IPS-NIHi11 (cell line): ENCODE results near the gene MUC4.
"Not testable (repeated sequence)": the region's sequence is repeated elsewhere in the genome, so short reads cannot be mapped to it uniquely, and the experiment has no call there.

ENCODE experiments used
- DNase-seq: peaks from one replicate; pipeline ENCODE4 v3.0.0; 2012; ENCODE audit warnings: mixed read lengths, low spot score

MUC4 gene

GRCh38 chr3:195762611-195763010 is 49.1 kb downstream of the MUC4 start:
- DNase-seq = no peak

GRCh38 chr3:195762249-195762585 is 49.5 kb downstream of the MUC4 start:
- no peak for DNase-seq

- DNase-seq = peak; percentile 68
These were observed 50.0 kb downstream of the MUC4 start for GRCh38 chr3:195761567-195762248.

- DNase-seq = no peak
These were observed 50.6 kb downstream of the MUC4 start for GRCh38 chr3:195761123-195761566.

- no peak for DNase-seq
These were observed 51.2 kb downstream of the MUC4 start for GRCh38 chr3:195760345-195761122.

GRCh38 chr3:195758721-195759353 is 52.9 kb downstream of the MUC4 start:
- DNase-seq = no peak

- no peak for DNase-seq
These were observed 53.9 kb downstream of the MUC4 start for GRCh38 chr3:195757827-195758226.

GRCh38 chr3:195757438-195757770 is 54.3 kb downstream of the MUC4 start:
- peak; percentile 22 for DNase-seq

- no peak for DNase-seq
These were observed 55.7 kb downstream of the MUC4 start for GRCh38 chr3:195755791-195756676.

- no peak for DNase-seq
These were observed 56.3 kb downstream of the MUC4 start for GRCh38 chr3:195755391-195755790.

- no peak for DNase-seq
These were observed 56.8 kb downstream of the MUC4 start for GRCh38 chr3:195754906-195755305.

- no peak for DNase-seq
These were observed 57.6 kb downstream of the MUC4 start for GRCh38 chr3:195754141-195754540.

- no peak for DNase-seq
These were observed 58.1 kb downstream of the MUC4 start for GRCh38 chr3:195753581-195753980.

- no peak for DNase-seq
These were observed 59.0 kb downstream of the MUC4 start for GRCh38 chr3:195752546-195753331.

GRCh38 chr3:195752066-195752465 is 59.7 kb downstream of the MUC4 start:
- DNase-seq = no peak

- no peak for DNase-seq
These were observed 60.2 kb downstream of the MUC4 start for GRCh38 chr3:195751560-195751959.

- DNase-seq = no peak
These were observed 60.8 kb downstream of the MUC4 start for GRCh38 chr3:195750797-195751520.

- DNase-seq = not testable (repeated sequence)
These were observed 62.6 kb downstream of the MUC4 start for GRCh38 chr3:195749101-195749500.

- DNase-seq = no peak
These were observed 63.1 kb downstream of the MUC4 start for GRCh38 chr3:195748661-195749060.

GRCh38 chr3:195746751-195747150 is 65.0 kb downstream of the MUC4 start:
- no peak for DNase-seq

GRCh38 chr3:195746346-195746745 is 65.4 kb downstream of the MUC4 start:
- DNase-seq = no peak
